Measurements from ENCODE around the gene PHLPP1. TPM values are rescaled to one million over a fixed set of nuclear protein-coding genes. Genes with fewer than 3 reads are reported as not detected.

The PHLPP1 gene
- total and polyA plus RNA-seq, 10 donors, result 1.2 to 10.6 (median 6.7) TPM

- DNase-seq, result no peak
- WGBS, 5 donors, result 94 to 99% (median 97%) methylated on average over 8 of the region's 8 CpGs
- Histone ChIP-seq H3K4me1 (peaks cover 0 to 15% (median 0%) of the 10 kb centered on the region in 6 donors), H3K4me3 (no peak overlapping the region), H3K27ac (no peak overlapping the region), H3K9me3 (no peaks in the 10 kb centered on the region), H3K36me3 (peaks cover 0 to 4% (median 0%) of the 10 kb centered on the region in 6 donors), H3K27me3 (replicated peaks in 1 of 7) (no peaks in the 10 kb centered on the region)
- TF ChIP-seq, protein P1, sequence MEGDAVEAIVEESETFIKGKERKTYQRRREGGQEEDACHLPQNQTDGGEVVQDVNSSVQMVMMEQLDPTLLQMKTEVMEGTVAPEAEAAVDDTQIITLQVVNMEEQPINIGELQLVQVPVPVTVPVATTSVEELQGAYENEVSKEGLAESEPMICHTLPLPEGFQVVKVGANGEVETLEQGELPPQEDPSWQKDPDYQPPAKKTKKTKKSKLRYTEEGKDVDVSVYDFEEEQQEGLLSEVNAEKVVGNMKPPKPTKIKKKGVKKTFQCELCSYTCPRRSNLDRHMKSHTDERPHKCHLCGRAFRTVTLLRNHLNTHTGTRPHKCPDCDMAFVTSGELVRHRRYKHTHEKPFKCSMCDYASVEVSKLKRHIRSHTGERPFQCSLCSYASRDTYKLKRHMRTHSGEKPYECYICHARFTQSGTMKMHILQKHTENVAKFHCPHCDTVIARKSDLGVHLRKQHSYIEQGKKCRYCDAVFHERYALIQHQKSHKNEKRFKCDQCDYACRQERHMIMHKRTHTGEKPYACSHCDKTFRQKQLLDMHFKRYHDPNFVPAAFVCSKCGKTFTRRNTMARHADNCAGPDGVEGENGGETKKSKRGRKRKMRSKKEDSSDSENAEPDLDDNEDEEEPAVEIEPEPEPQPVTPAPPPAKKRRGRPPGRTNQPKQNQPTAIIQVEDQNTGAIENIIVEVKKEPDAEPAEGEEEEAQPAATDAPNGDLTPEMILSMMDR (IDR thresholded peaks at IDR 0.05 in 8 of 11, conservative IDR thresholded peaks at IDR 0.05 in 3 of 11), result no peak
- TF ChIP-seq POLR2AphosphoS5 (IDR thresholded peaks at IDR 0.05) (no peak), POLR2A (IDR thresholded peaks at IDR 0.05) (no peak)
- intact Hi-C loops (cut with DNase I; ENCODE audit: low total_unique reads), result no loop called here
Measured at GRCh38 chr18:62867534-62867933, 152.2 kb downstream of the PHLPP1 start.

DNA sequence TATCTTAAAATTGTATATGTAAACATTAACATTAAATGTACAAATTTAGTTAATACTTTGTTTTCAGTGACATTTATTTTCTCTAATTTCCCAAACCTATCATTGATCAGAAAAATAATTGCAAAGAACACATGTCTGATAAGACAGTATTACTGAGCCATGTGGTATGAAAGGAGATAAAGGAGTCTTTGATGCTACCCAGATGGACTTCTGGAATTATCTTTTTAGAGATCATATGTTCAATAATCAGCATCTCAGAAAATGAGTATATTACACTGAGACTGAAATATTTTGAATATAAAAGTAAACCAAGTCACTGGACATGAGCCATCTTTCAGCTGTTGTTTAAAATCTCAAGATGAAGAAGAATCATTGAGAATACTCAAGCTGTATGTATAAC, 153.3 kb downstream of the PHLPP1 start:
- Histone ChIP-seq H3K36me3 (no peaks in the 10 kb centered on the region), H3K9me3 (no peaks in the 10 kb centered on the region), H3K27ac (peak overlapping the region in 3 of 8 donors; percentile 41 to 57 (median 46)), H3K4me3 (no peak overlapping the region), H3K27me3 (replicated peaks in 1 of 7) (no peaks in the 10 kb centered on the region), H3K4me1 (peaks cover 0 to 15% (median 0%) of the 10 kb centered on the region in 6 donors)
- DNase-seq, result no peak
- intact Hi-C loops (cut with DNase I; ENCODE audit: low total_unique reads), result no loop called here
- TF ChIP-seq, protein P1 (IDR thresholded peaks at IDR 0.05 in 8 of 11, conservative IDR thresholded peaks at IDR 0.05 in 3 of 11), result no peak
- TF ChIP-seq POLR2AphosphoS5 (IDR thresholded peaks at IDR 0.05), result no peak
- TF ChIP-seq POLR2A (IDR thresholded peaks at IDR 0.05), result no peak

GRCh38 chr18:62870643-62871042, 155.3 kb downstream of the PHLPP1 start:
- Histone ChIP-seq H3K27ac (no peak overlapping the region), H3K4me3 (no peak overlapping the region), H3K4me1 (peaks cover 0 to 15% (median 0%) of the 10 kb centered on the region in 6 donors), H3K27me3 (replicated peaks in 1 of 7) (no peaks in the 10 kb centered on the region), H3K9me3 (no peaks in the 10 kb centered on the region), H3K36me3 (no peaks in the 10 kb centered on the region)
- TF ChIP-seq, protein P1 (IDR thresholded peaks at IDR 0.05 in 8 of 11, conservative IDR thresholded peaks at IDR 0.05 in 3 of 11), result no peak
- TF ChIP-seq POLR2A (IDR thresholded peaks at IDR 0.05) (no peak), POLR2AphosphoS5 (IDR thresholded peaks at IDR 0.05) (no peak)
- intact Hi-C loops (cut with DNase I; ENCODE audit: low total_unique reads), result no loop called here
- DNase-seq, result no peak

DNA sequence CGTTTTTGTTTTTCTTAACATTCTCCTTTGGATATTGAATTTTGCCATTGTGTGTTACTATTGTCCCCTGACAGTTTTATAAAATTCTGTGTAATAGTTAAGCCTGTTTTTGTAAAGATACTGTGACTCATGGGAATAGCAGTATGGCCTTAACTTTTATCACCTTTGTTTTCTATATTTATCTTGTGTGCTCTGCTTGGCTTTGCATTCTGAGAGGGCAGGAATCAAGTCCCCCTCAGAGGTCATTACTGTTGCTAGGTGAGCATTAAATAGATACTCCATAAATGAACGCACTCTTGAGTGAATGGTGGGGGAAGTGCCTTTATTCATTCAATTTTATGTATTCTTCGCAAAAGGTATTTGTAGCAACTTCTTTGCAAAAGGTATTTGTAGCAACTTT, 160.0 kb downstream of the PHLPP1 start:
- no peak for TF ChIP-seq POLR2A (IDR thresholded peaks at IDR 0.05)
- TF ChIP-seq POLR2AphosphoS5 (IDR thresholded peaks at IDR 0.05), result no peak
- TF ChIP-seq, protein P1 (IDR thresholded peaks at IDR 0.05 in 8 of 11, conservative IDR thresholded peaks at IDR 0.05 in 3 of 11), result no peak
- H3K27ac ChIP-seq, result no peak overlapping the region
- intact Hi-C loops (cut with DNase I; ENCODE audit: low total_unique reads), result no loop called here
- H3K27me3 ChIP-seq (replicated peaks in 1 of 7), result no peaks in the 10 kb centered on the region
- H3K4me3 ChIP-seq, result no peak overlapping the region
- DNase-seq, result no peak
- 90 to 94% (median 92%) methylated on average over 3 of the region's 3 CpGs for WGBS, 5 donors
- H3K36me3 ChIP-seq, result no peaks in the 10 kb centered on the region
- no peaks in the 10 kb centered on the region for H3K9me3 ChIP-seq
- peaks cover 0 to 6% (median 0%) of the 10 kb centered on the region in 6 donors for H3K4me1 ChIP-seq

All from spleen (tissue), 11 donors.